Activated CD4-positive, alpha-beta T cell treated with anti-CD3 and anti-CD28 coated beads for 4 hours (primary cell): ENCODE measurements around the gene ZBTB22.
A peak's percentile ranks its signal among the peaks of the same experiment; 100 is the strongest.
"Not testable (repeated sequence)": the region's sequence is repeated elsewhere in the genome, so short reads cannot be mapped to it uniquely, and the experiment has no call there.

Experiments
- DNase-seq, 2 donors: peaks; one replicate each; pipeline ENCODE4 v3.0.0-alpha.2; 2020

The ZBTB22 gene

GRCh38 chr6:33277663-33278391, 39.7 kb downstream of the ZBTB22 start:
- DNase-seq = peak in 1 of 2 donors; percentile 36

DNA sequence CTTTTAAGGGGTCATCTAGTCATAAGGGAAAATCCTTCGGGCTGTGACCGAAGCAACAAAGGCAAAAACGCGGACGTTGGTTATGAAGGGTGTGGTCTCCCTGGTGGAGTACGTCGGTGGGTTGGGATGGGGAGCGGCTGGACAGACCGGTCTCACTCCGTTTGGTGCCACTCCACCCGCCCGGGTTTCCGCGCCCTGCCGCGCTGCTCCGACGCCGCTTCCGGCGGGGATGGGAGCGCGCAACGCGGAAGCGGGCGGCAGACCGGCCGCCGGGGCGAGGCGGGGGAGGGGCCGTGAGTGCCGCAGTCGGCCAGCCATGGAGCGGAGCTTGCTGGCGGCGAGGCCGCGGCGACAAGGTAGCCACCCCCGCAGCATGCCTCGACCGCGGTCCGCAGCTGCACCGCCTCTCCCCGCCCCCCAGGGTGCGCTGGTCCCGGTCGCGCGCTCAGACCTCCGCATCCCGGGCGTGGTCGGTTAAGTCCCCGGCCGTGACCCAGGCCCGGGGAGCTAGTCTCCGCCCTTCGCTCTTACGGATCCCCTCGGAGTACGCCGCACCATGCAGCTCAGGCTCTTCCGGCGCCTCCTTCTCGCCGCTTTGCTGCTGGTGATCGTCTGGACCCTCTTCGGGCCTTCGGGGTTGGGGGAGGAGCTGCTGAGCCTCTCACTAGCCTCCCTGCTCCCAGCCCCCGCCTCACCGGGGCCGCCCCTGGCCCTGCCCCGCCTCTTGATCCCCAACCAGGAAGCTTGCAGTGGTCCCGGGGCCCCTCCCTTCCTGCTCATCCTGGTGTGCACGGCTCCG, 40.5 kb downstream of the ZBTB22 start, which contains the start of gene B3GALT4:
B3GALT4 (plus strand) TSS at position 260 of the 799 bp plus-strand sequence; CDS start at position 557, 297 bp downstream.
- DNase-seq = peak; percentile 57 to 70

- no peak for DNase-seq
Measured at GRCh38 chr6:33276581-33276863, 41.0 kb downstream of the ZBTB22 start.

GRCh38 chr6:33275795-33276580, 41.6 kb downstream of the ZBTB22 start:
- not testable (repeated sequence) for DNase-seq

- DNase-seq = no peak
Measured at GRCh38 chr6:33273924-33274902, 43.3 kb downstream of the ZBTB22 start.

DNA sequence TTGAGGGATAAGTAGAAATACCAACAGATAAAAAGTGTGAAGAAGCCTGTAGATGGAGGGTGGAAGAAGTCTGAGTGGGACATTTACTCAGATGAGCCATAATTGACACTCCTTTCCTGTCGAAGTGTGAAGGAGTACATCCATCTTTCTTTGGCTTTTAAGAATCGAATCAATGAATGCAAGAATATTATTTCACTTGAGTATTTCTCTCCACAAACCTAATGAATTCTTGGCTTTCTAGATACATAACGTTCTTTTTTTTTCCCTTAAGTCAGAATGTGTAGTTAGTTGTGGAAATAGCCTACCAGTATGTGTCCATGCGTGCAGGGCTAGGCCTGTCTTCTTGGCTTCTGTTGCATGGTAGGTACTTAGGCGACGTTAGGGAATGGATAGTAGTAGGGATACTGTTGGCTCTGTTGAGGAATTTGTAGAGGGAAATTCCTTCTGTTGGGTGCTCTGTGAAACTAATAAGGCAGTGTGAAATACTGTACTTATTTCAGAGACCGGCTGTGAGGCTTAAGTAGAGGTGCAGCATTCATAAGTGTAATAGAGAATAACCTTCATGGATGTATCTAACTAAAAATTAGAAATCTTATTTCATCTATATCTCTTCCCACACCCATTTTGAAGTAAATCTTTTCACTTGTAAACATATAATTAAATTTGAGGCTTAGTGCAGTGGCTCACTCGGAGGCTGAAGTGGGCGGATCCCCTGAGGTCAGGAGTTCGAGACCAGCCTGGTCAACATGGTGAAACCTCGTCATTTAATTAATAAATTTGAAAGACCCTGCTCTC, 44.2 kb downstream of the ZBTB22 start:
- no peak for DNase-seq

DNA sequence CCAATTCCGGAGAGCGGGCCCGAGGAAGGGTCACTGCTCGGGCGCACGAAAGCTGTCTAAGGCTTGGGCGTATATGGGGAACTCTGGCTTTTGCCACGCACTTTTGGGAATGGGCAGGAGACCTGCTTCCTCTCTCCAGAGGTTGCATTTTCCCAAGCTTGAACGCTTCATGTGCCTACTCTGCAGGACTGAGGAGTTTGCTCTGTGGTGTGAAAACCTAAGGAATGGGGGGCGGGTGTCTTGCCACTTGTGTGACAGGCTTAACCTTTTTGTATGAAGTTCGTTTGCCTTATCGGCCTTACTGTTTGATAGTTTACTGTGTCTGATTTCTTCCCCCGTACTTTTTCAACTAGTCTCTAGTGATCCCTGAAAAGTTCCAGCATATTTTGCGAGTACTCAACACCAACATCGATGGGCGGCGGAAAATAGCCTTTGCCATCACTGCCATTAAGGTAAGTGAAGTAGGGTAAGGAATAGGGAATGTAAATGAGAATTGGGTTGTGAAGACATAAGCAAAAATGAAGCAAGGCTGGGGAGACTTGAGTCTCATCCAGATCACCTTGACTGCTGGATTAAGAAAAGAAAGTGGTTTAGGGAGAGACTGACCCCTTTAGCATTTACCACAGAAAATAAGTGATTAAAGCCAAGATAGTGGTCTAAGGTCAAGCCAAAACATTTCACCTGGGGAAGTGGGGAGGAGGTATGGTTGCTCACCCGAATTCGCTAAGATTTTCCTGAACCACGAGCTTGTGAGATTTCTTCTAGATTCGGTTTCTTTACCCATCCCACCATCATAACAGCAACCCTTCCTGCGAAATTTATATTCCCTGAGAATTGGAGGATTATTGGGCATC, 45.0 kb downstream of the ZBTB22 start:
- no peak for DNase-seq

DNA sequence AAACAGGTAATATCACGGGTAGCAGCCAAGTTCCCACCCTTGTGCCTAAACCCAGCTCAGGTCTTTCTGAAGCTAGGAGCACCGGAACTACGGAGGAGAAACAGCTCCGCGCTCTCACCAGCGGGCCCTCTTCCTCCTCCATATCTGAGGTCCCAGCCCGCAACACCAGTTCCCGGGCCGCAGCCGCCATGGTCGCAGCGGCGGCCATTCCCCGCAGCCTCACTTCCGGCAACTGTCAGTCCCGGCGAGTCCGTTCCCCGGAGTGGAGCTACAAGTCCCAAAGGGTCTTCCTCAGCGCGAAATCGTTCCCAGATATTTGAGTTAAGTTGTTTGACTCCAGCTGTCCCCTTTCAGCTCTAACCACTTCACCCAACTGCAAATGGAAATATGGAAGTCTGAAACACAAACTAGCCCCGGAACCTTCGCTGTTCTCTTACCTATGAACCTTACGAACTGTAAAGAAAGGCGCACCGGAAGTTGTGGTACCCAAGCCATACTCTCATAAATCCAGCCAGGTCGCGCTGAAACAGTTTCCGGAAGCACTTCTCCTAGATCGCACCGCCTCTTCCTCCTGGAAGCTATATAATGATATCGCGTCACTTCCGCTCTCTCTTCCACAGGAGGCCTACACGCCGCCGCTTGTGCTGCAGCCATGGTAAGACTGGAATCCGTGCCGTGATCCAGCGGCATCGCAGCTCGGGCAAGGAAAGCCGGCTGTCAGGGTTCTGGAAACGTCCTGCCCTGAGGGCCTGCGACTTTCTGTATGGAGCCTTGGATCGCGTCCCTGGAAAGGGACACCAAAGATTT, 45.9 kb downstream of the ZBTB22 start, which contains the start of the genes RPS18 and VPS52:
RPS18 (plus strand) TSS at position 608 of the 807 bp plus-strand sequence; CDS start at position 653, 45 bp downstream.
VPS52 (minus strand) TSS at position 409 of the 807 bp plus-strand sequence; CDS start at position 208, 201 bp downstream.
- DNase-seq = peak; percentile 91 to 94

- no peak for DNase-seq
Measured at GRCh38 chr6:33271117-33271467, 46.5 kb downstream of the ZBTB22 start.
